GM12892 (cell line): ENCODE data around the gene GPATCH2.

ENCODE experiments used
- DNase-seq: peaks from one replicate; pipeline ENCODE4 v3.0.0; 2011; ENCODE audit not compliant: insufficient read length
- FAIRE-seq: peaks from 2 replicates; lab custom pipeline; 2011; peaks lifted over from hg19 to GRCh38; lab: Jason Lieb, UNC
- POLR2A ChIP-seq: IDR thresholded peaks from 2 replicates; pipeline ENCODE4 v1.6.1; 2011; ENCODE audit warnings: low read depth, low read length, control low read depth
- POLR2AphosphoS5 ChIP-seq: IDR thresholded peaks from 2 replicates; pipeline ENCODE4 v1.6.1; 2011; ENCODE audit warnings: low read depth, low read length, control low read depth
- TAF1 ChIP-seq: IDR thresholded peaks from 2 replicates; pipeline ENCODE4 v1.6.1; 2011; ENCODE audit warnings: low read depth, mild to moderate bottlenecking, control low read depth, low read length, borderline replicate concordance

The GPATCH2 gene

GRCh38 chr1:217456261-217456660 is 174.6 kb downstream of the GPATCH2 start:
- TF ChIP-seq POLR2AphosphoS5: no peak
- no peak for TF ChIP-seq POLR2A
- no peak for TF ChIP-seq TAF1
- FAIRE-seq (no peak), DNase-seq (no peak)

GRCh38 chr1:217453816-217454215 is 177.1 kb downstream of the GPATCH2 start:
- no peak for FAIRE-seq
- TF ChIP-seq POLR2AphosphoS5 (no peak), TAF1 (no peak), POLR2A (no peak)
- DNase-seq: no peak

GRCh38 chr1:217449370-217449769 is 181.5 kb downstream of the GPATCH2 start:
- no peak for TF ChIP-seq POLR2A
- TF ChIP-seq POLR2AphosphoS5: no peak
- no peak for TF ChIP-seq TAF1
- FAIRE-seq (no peak), DNase-seq (no peak)

GRCh38 chr1:217443845-217444244 is 187.0 kb downstream of the GPATCH2 start:
- DNase-seq (no peak), FAIRE-seq (no peak)
- TF ChIP-seq POLR2A (no peak), POLR2AphosphoS5 (no peak), TAF1 (no peak)

- TF ChIP-seq POLR2AphosphoS5 (no peak), TAF1 (no peak), POLR2A (no peak)
- DNase-seq: no peak
- FAIRE-seq: no peak
Observed at GRCh38 chr1:217437376-217437775, 193.5 kb downstream of the GPATCH2 start.

GRCh38 chr1:217435204-217435603 is 195.7 kb downstream of the GPATCH2 start:
- no peak for DNase-seq
- no peak for TF ChIP-seq POLR2AphosphoS5
- TF ChIP-seq POLR2A: no peak
- no peak for TF ChIP-seq TAF1
- no peak for FAIRE-seq

- no peak for DNase-seq
- TF ChIP-seq POLR2AphosphoS5 (no peak), POLR2A (no peak), TAF1 (no peak)
- FAIRE-seq: no peak
Observed at GRCh38 chr1:217433664-217434063, 197.2 kb downstream of the GPATCH2 start.

GRCh38 chr1:217432339-217432738 is 198.6 kb downstream of the GPATCH2 start:
- no peak for DNase-seq
- FAIRE-seq: no peak
- TF ChIP-seq POLR2AphosphoS5 (no peak), POLR2A (no peak), TAF1 (no peak)

GRCh38 chr1:217431395-217431794 is 199.5 kb downstream of the GPATCH2 start:
- TF ChIP-seq POLR2A: no peak
- TF ChIP-seq TAF1: no peak
- no peak for TF ChIP-seq POLR2AphosphoS5
- no peak for DNase-seq
- no peak for FAIRE-seq

GRCh38 chr1:217425422-217425821 is 205.5 kb downstream of the GPATCH2 start:
- TF ChIP-seq POLR2A (no peak), TAF1 (no peak), POLR2AphosphoS5 (no peak)
- DNase-seq: no peak
- no peak for FAIRE-seq

- no peak for DNase-seq
- FAIRE-seq: no peak
- no peak for TF ChIP-seq POLR2A
- TF ChIP-seq POLR2AphosphoS5: no peak
- no peak for TF ChIP-seq TAF1
Observed at GRCh38 chr1:217419194-217419551, 211.7 kb downstream of the GPATCH2 start.

- no peak for FAIRE-seq
- TF ChIP-seq POLR2AphosphoS5 (no peak), TAF1 (no peak)
Observed at GRCh38 chr1:217418269-217419193, 212.4 kb downstream of the GPATCH2 start.

More at GRCh38 chr1:217418269-217419193, 212.4 kb downstream of the GPATCH2 start:
- DNase-seq: no peak
